ENCODE data around the gene APPL2. TPM values are rescaled to one million over a fixed set of nuclear protein-coding genes. Genes with fewer than 3 reads are reported as not detected.
"Not testable (repeated sequence)": the region's sequence is repeated elsewhere in the genome, so short reads cannot be mapped to it uniquely, and the experiment has no call there.

The APPL2 gene
- total RNA-seq, 2 donors from 2014 or later = 13.2 to 26.4 TPM

DNA sequence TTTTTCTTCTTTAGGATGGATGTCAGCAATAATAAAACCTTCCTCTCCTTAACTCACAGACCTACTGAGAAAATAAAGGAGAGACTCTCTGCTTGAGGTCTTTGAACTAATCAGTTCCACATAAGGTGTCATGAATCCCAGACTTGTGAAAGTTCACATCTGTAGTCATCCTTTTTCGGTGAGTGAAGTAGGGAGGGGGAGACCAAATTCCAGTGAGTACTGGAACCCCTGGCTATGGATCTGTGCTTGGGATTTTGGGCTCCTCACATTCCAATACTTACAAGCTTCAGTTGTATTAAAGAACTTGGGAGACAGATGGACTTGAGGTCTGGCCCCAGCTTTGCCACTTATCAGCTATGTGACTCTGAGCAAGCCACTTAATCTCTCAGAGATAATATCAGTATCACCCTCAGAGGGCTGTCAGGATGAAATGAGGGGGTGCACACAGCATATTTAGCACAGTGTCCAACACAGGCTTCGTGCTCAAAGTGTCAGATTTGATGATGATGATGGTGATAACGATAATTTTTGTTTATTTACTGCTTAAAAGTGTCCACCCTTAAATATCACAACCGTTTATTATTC, 34.8 kb upstream of the APPL2 start:
- H3K4me1 Mint-ChIP-seq (ENCODE audit: low read depth in 2 of 2) = no peaks in the 10 kb centered on the region
- no peak overlapping the region for H3K27ac Mint-ChIP-seq
- H3K27me3 Mint-ChIP-seq = no peaks in the 10 kb centered on the region
- no peak overlapping the region for H3K4me3 Mint-ChIP-seq
- DNase-seq (ENCODE audit: low spot score) = no peak
- no peaks in the 10 kb centered on the region for H3K36me3 Mint-ChIP-seq
- ATAC-seq = no peak
- H3K9me3 Mint-ChIP-seq = no peaks in the 10 kb centered on the region

GRCh38 chr12:105267711-105268110, 31.7 kb upstream of the APPL2 start:
- ATAC-seq = no peak
- Mint-ChIP-seq H3K27ac (no peak overlapping the region), H3K4me3 (no peak overlapping the region), H3K9me3 (no peaks in the 10 kb centered on the region), H3K36me3 (no peaks in the 10 kb centered on the region), H3K27me3 (peaks cover 0 to 5% of the 10 kb centered on the region in 2 donors), H3K4me1 (ENCODE audit: low read depth in 2 of 2) (no peaks in the 10 kb centered on the region)
- no peak for DNase-seq (ENCODE audit: low spot score)

DNA sequence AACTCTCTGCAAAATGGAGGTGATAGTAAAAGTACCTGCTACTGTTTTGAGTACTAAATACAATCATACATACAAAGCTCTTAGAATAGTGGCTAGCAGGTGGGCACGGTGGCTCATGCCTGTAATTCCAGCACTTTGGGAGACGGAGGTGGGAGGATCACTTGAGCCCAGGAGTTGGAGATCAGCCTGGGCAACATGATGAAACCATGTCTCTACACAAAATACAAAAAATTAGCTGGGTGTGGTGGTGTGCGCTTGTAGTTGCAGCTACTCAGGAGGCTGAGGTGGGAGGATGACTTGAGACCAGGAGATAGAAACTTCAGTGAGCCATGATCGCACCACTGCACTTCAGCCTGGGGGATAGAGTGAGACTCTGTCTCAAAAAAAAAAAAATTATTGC, 28.8 kb upstream of the APPL2 start:
- peaks cover 0 to 13% of the 10 kb centered on the region in 2 donors for H3K27me3 Mint-ChIP-seq
- H3K36me3 Mint-ChIP-seq = no peaks in the 10 kb centered on the region
- H3K4me3 Mint-ChIP-seq = no peak overlapping the region
- no peaks in the 10 kb centered on the region for H3K9me3 Mint-ChIP-seq
- no peak overlapping the region for H3K27ac Mint-ChIP-seq
- ATAC-seq (no peak), DNase-seq (ENCODE audit: low spot score) (no peak)
- H3K4me1 Mint-ChIP-seq (ENCODE audit: low read depth in 2 of 2) = no peaks in the 10 kb centered on the region

GRCh38 chr12:105262461-105263184, 26.6 kb upstream of the APPL2 start:
- DNase-seq (ENCODE audit: low spot score) (no peak), ATAC-seq (no peak)
- Mint-ChIP-seq H3K36me3 (no peaks in the 10 kb centered on the region), H3K9me3 (no peaks in the 10 kb centered on the region), H3K4me3 (no peak overlapping the region), H3K4me1 (ENCODE audit: low read depth in 2 of 2) (no peaks in the 10 kb centered on the region), H3K27me3 (peaks cover 0 to 13% of the 10 kb centered on the region in 2 donors), H3K27ac (no peak overlapping the region)

DNA sequence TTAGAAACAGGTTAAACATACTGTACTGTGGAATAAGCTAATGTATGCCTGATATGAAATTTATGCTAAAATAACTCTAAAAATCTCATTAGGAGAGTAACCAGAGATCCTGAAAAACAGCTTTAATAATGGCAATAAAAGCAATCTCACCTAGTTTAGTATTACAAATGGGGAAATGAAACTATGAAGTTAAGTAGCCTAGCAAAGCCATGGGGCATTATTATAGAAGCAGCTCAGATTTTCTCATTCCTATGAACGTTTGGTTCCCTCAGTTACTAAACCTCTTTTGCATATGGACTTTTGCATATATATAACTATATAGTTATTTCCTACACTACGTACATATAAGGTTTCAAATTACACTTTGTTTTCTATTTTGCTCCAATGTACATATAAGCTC, 25.0 kb upstream of the APPL2 start:
- no peaks in the 10 kb centered on the region for H3K9me3 Mint-ChIP-seq
- no peak overlapping the region for H3K4me3 Mint-ChIP-seq
- DNase-seq (ENCODE audit: low spot score) = no peak
- H3K27me3 Mint-ChIP-seq = peaks cover 0 to 13% of the 10 kb centered on the region in 2 donors
- H3K36me3 Mint-ChIP-seq = no peaks in the 10 kb centered on the region
- no peak for ATAC-seq
- H3K27ac Mint-ChIP-seq = no peak overlapping the region
- peaks cover 0 to 2% of the 10 kb centered on the region in 2 donors for H3K4me1 Mint-ChIP-seq (ENCODE audit: low read depth in 2 of 2)

DNA sequence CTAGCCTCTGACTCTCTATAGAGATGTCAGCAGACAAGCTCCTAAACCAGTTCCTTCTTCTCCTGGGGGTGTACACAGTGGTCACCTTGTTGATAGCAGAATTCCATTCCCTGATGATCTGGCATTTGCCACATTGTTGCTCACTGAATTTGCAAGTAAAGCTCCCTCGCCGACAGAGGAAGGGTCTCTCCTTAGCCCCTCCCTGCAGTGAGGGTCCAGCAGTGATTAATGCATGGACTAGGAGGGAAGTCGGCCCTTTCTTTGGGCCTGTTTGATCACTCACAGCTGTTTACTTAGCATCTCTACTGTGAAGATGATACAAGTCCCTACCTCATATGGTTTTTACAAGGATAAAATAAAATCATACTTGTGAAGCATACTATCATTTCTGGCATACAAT, 23.3 kb upstream of the APPL2 start:
- Mint-ChIP-seq H3K4me1 (ENCODE audit: low read depth in 2 of 2) (peaks cover 0 to 4% of the 10 kb centered on the region in 2 donors), H3K27me3 (peaks cover 0 to 13% of the 10 kb centered on the region in 2 donors), H3K27ac (no peak overlapping the region), H3K36me3 (no peaks in the 10 kb centered on the region), H3K9me3 (no peaks in the 10 kb centered on the region), H3K4me3 (no peak overlapping the region)
- ATAC-seq (no peak), DNase-seq (ENCODE audit: low spot score) (no peak)

DNA sequence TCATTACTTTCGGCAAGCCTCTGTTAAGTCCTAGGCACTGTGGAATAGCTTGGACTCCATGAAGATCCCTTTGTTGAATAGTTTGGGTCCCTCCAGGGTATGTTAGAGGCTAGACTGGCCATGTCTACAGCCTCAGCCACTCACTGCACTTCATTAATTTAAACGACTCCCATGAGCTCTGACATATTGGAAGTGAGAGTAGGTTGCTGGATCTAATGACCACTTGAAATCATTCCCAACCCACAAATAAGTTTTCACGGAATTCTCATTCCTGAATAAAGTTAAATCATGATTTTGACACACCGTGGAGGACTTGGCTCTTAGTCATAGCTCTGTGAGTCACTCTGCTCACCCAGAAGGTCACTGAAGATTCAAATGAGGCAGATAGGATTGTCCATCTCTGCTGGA, 21.4 kb upstream of the APPL2 start:
- H3K36me3 Mint-ChIP-seq = no peaks in the 10 kb centered on the region
- peaks cover 0 to 6% of the 10 kb centered on the region in 2 donors for H3K27me3 Mint-ChIP-seq
- no peak for DNase-seq (ENCODE audit: low spot score)
- no peak overlapping the region for H3K27ac Mint-ChIP-seq
- peaks cover 0 to 4% of the 10 kb centered on the region in 2 donors for H3K4me1 Mint-ChIP-seq (ENCODE audit: low read depth in 2 of 2)
- no peak overlapping the region for H3K4me3 Mint-ChIP-seq
- H3K9me3 Mint-ChIP-seq = no peaks in the 10 kb centered on the region
- ATAC-seq = no peak

DNA sequence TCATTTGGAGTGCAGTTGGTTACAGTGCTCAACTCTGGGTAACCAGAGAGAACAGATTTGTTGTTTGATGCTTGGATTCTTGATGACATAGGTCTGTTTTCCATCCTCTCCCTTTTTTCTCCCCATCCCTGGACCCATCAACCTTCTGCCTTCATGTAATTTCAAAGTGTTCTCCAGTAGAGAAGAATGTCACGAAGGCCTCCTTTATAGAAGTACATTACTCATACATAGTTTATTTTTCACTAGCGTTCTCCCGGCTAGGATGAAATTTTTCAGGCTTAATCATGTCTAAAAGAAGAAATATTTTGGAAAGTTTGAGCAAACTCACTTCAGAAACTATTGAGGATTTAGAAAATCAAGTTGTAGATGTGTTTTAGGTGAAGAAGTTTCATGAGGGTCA, 20.9 kb upstream of the APPL2 start:
- Mint-ChIP-seq H3K36me3 (no peaks in the 10 kb centered on the region), H3K27me3 (peaks cover 0 to 4% of the 10 kb centered on the region in 2 donors), H3K4me1 (ENCODE audit: low read depth in 2 of 2) (peaks cover 0 to 4% of the 10 kb centered on the region in 2 donors), H3K4me3 (no peak overlapping the region), H3K9me3 (no peaks in the 10 kb centered on the region), H3K27ac (no peak overlapping the region)
- DNase-seq (ENCODE audit: low spot score) = no peak
- no peak for ATAC-seq

- not testable (repeated sequence) for H3K4me3 Mint-ChIP-seq; H3K9me3 Mint-ChIP-seq; H3K27ac Mint-ChIP-seq; ATAC-seq; DNase-seq (ENCODE audit: low spot score); H3K27me3 Mint-ChIP-seq; H3K36me3 Mint-ChIP-seq; H3K4me1 Mint-ChIP-seq (ENCODE audit: low read depth in 2 of 2)
These were observed 20.5 kb upstream of the APPL2 start for GRCh38 chr12:105256431-105256830.

- Mint-ChIP-seq H3K36me3 (no peaks in the 10 kb centered on the region), H3K27me3 (peaks cover 0 to 4% of the 10 kb centered on the region in 2 donors), H3K9me3 (no peaks in the 10 kb centered on the region), H3K4me1 (ENCODE audit: low read depth in 2 of 2) (peaks cover 0 to 4% of the 10 kb centered on the region in 2 donors), H3K4me3 (no peak overlapping the region), H3K27ac (no peak overlapping the region)
- DNase-seq (ENCODE audit: low spot score) = no peak
- ATAC-seq = no peak
These were observed 20.0 kb upstream of the APPL2 start for GRCh38 chr12:105256011-105256410.

GRCh38 chr12:105253866-105254513, 18.0 kb upstream of the APPL2 start:
- DNase-seq (ENCODE audit: low spot score) (no peak), ATAC-seq (peak; percentile 36 to 61)
- H3K36me3 Mint-ChIP-seq = no peaks in the 10 kb centered on the region
- no peak overlapping the region for H3K27ac Mint-ChIP-seq
- H3K4me3 Mint-ChIP-seq = no peak overlapping the region
- peaks cover 0 to 4% of the 10 kb centered on the region in 2 donors for H3K4me1 Mint-ChIP-seq (ENCODE audit: low read depth in 2 of 2)
- no peaks in the 10 kb centered on the region for H3K9me3 Mint-ChIP-seq
- no peaks in the 10 kb centered on the region for H3K27me3 Mint-ChIP-seq

DNA sequence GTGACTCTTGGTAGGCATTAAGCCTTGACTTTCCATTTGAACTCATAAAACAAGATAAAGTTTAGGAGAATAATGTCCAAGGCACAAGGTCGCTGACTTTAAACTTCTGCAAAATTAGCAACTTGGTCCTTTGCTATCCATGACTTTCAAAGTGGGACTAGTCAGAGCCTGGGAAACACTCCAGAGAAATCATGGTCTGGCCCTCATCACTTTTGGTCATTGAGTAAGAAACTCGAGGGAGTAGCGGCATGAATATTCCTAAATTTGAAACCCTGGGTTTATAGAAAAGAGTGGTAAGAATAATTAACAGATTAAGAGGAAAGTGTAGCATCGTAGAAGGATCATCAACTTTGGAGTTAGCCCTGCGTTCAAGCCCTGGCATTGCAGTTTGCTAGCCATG, 16.9 kb upstream of the APPL2 start:
- DNase-seq (ENCODE audit: low spot score) (no peak), ATAC-seq (no peak)
- Mint-ChIP-seq H3K27me3 (no peaks in the 10 kb centered on the region), H3K9me3 (no peaks in the 10 kb centered on the region), H3K4me1 (ENCODE audit: low read depth in 2 of 2) (peaks cover 0 to 4% of the 10 kb centered on the region in 2 donors), H3K36me3 (no peaks in the 10 kb centered on the region), H3K4me3 (no peak overlapping the region), H3K27ac (no peak overlapping the region)

GRCh38 chr12:105245776-105246427, 9.9 kb upstream of the APPL2 start:
- H3K27me3 Mint-ChIP-seq, H3K27ac Mint-ChIP-seq, ATAC-seq: not testable (repeated sequence)

GRCh38 chr12:105245291-105245690, 9.3 kb upstream of the APPL2 start:
- DNase-seq (ENCODE audit: low spot score) (no peak), ATAC-seq (no peak)
- Mint-ChIP-seq H3K9me3 (no peaks in the 10 kb centered on the region), H3K4me3 (no peak overlapping the region), H3K27ac (no peak overlapping the region), H3K4me1 (ENCODE audit: low read depth in 2 of 2) (no peaks in the 10 kb centered on the region), H3K27me3 (peaks cover 5 to 6% of the 10 kb centered on the region in 2 donors), H3K36me3 (no peaks in the 10 kb centered on the region)

More at GRCh38 chr12:105245776-105246427, 9.9 kb upstream of the APPL2 start:
- H3K4me3 Mint-ChIP-seq; H3K9me3 Mint-ChIP-seq; DNase-seq (ENCODE audit: low spot score); H3K4me1 Mint-ChIP-seq (ENCODE audit: low read depth in 2 of 2); H3K36me3 Mint-ChIP-seq: not testable (repeated sequence)
